22Rv1 (cell line): ENCODE measurements around the gene IFT80.

ENCODE experiments used
- CTCF ChIP-seq: fragments of 450-650 bp; IDR thresholded peaks from 2 replicates; pipeline ENCODE4 v1.5.1; 2017; ENCODE audit warnings: mild to moderate bottlenecking
- ZFX ChIP-seq: fragments of 450-650 bp; IDR thresholded peaks from 2 replicates; pipeline ENCODE4 v1.6.1; 2017; ENCODE audit warnings: antibody characterized with exemption, borderline replicate concordance

GRCh38 chr3:160280836-160281235 is 118.2 kb downstream of the IFT80 start:
- TF ChIP-seq CTCF (no peak), ZFX (no peak)
